ENCODE measurements around the gene TAF11L9.
"Not testable (repeated sequence)": the region's sequence is repeated elsewhere in the genome, so short reads cannot be mapped to it uniquely, and the experiment has no call there.

Gene TAF11L9

GRCh38 chr5:17594255-17594654 is at the start of gene TAF11L9:
TSS of gene TAF11L9 (minus strand) at chr5:17594394.
- H3K4me3 ChIP-seq (ENCODE audit: low read length), result not testable (repeated sequence)

- no peak within 1 kb of the TSS for H3K4me3 ChIP-seq (ENCODE audit: low read length)
- TF ChIP-seq ZNF274 (IDR thresholded peaks at IDR 0.05; ENCODE audit: low read depth, low read length), result no peak
Observed at GRCh38 chr5:17634160-17634559, 40.0 kb upstream of the TAF11L9 start, which contains the start of gene TAF11L14. TSS of gene TAF11L14 (plus strand) at chr5:17634460.

- not testable (repeated sequence) for H3K4me3 ChIP-seq (ENCODE audit: low read length)
Observed at GRCh38 chr5:17631788-17632187, 37.6 kb upstream of the TAF11L9 start, which contains the start of gene TAF11L13. TSS of gene TAF11L13 (plus strand) at chr5:17632088.

- no peak overlapping the region for H3K4me3 ChIP-seq (ENCODE audit: low read length)
- no peak for TF ChIP-seq ZNF274 (IDR thresholded peaks at IDR 0.05; ENCODE audit: low read depth, low read length)
Observed at GRCh38 chr5:17625686-17626085, 31.5 kb upstream of the TAF11L9 start.

- TF ChIP-seq ZNF274 (IDR thresholded peaks at IDR 0.05; ENCODE audit: low read depth, low read length), result no peak
- no peak overlapping the region for H3K4me3 ChIP-seq (ENCODE audit: low read length)
Observed at GRCh38 chr5:17620627-17621026, 26.4 kb upstream of the TAF11L9 start.

GRCh38 chr5:17619354-17619753 is 25.2 kb upstream of the TAF11L9 start:
- no peak for TF ChIP-seq ZNF274 (IDR thresholded peaks at IDR 0.05; ENCODE audit: low read depth, low read length)
- no peak overlapping the region for H3K4me3 ChIP-seq (ENCODE audit: low read length)

GRCh38 chr5:17614872-17615605 is 20.8 kb upstream of the TAF11L9 start:
- no peak for TF ChIP-seq ZNF274 (IDR thresholded peaks at IDR 0.05; ENCODE audit: low read depth, low read length)
- H3K4me3 ChIP-seq (ENCODE audit: low read length), result no peak overlapping the region

GRCh38 chr5:17610092-17610491 is 15.9 kb upstream of the TAF11L9 start, which contains the start of gene TAF11L12:
TSS of gene TAF11L12 (plus strand) at chr5:17610392.
- H3K4me3 ChIP-seq (ENCODE audit: low read length), result not testable (repeated sequence)

- H3K4me3 ChIP-seq (ENCODE audit: low read length), result not testable (repeated sequence)
Observed at GRCh38 chr5:17607461-17607860, 13.3 kb upstream of the TAF11L9 start.

- no peak for TF ChIP-seq ZNF274 (IDR thresholded peaks at IDR 0.05; ENCODE audit: low read depth, low read length)
- H3K4me3 ChIP-seq (ENCODE audit: low read length), result no peak overlapping the region
Observed at GRCh38 chr5:17604951-17605350, 10.8 kb upstream of the TAF11L9 start.

- H3K4me3 ChIP-seq (ENCODE audit: low read length), result not testable (repeated sequence)
Observed at GRCh38 chr5:17603880-17604279, 9.7 kb upstream of the TAF11L9 start, which contains the start of gene TAF11L11. TSS of gene TAF11L11 (plus strand) at chr5:17604183.

- H3K4me3 ChIP-seq (ENCODE audit: low read length), result not testable (repeated sequence)
Observed at GRCh38 chr5:17597728-17598127, 3.5 kb upstream of the TAF11L9 start, which contains the start of gene TAF11L10. TSS of gene TAF11L10 (minus strand) at chr5:17597828.

GRCh38 chr5:17590860-17591259 is 3.3 kb downstream of the TAF11L9 start, which contains the start of gene TAF11L8:
TSS of gene TAF11L8 (minus strand) at chr5:17590960.
- not testable (repeated sequence) for H3K4me3 ChIP-seq (ENCODE audit: low read length)

- H3K4me3 ChIP-seq (ENCODE audit: low read length), result not testable (repeated sequence)
Observed at GRCh38 chr5:17585658-17586057, 8.5 kb downstream of the TAF11L9 start, which contains the start of gene TAF11L7. TSS of gene TAF11L7 (minus strand) at chr5:17585758.

Data from GM08714 (cell line).